NCI-H446 treated with DMSO at 0.1 percent for 48 hours (cell line): ENCODE data around the gene ESR2.
"Not testable (repeated sequence)": the region's sequence is repeated elsewhere in the genome, so short reads cannot be mapped to it uniquely, and the experiment has no call there.

Experiments used
- DNase-seq: peaks from one replicate; lab custom pipeline; 2025; lab: John Stamatoyannopoulos, UW

ESR2 gene

GRCh38 chr14:64220466-64220865 is 73.7 kb downstream of the ESR2 start:
- DNase-seq: no peak

DNA sequence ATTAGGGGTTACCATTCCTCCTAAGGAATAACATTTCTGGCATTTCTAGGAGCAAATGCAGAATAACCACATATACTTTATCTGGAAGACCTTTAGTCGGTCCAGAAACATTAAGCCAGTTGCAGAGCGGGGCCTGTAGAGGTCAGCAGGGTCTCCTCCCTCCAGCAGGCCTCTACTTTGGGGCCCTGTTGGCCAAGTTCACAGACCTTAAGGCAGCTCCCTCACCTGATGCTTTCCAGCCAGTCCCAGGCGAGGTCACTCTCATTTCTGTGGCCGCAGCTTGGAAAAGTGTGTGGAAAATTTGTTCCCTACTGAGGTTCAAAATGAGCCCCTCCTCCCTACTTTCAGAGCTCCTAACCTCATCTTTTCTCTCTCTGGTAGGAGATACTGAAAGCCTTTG is 74.1 kb downstream of the ESR2 start:
- no peak for DNase-seq

DNA sequence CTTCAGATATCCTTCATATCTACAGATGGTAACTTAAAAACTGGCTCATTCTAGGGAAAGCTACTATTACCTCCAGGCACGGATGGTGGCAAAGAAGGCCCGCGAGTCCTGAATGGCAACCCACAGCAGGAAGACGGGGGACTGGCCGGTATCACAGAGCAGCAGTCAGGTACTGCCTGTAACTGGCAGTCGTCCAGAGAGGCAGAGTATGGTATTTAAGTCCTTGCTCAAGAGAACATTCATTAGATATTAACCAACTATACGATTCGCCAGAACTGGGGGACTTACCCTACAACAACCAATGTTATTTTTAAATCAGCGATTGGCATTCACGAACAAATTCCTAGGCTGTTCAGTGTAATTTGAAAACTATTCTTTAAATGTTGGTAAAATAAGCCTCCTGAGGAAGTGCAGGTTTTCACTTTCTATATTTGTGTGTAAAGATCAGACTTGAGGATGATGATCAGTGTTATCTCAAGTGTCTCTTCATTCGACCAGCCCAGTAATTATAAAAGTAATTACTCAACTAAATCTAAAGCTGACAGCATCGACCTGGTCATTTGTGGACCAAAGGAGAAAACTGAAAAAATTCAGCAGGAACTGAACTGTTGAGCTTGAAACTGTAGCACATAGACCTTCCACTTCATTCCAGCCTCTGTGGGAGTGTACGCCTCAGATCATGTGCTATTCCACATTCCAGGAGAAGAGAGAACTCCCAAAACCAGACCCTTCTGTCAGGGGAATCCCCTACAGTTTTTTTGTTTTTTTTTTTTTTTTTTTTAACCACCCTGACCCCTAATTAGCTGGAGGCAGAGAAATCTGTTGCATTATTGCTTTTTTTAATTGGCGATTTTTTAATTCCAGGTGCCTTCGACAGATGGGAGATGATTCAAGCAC is 75.6 kb downstream of the ESR2 start:
- no peak for DNase-seq

DNA sequence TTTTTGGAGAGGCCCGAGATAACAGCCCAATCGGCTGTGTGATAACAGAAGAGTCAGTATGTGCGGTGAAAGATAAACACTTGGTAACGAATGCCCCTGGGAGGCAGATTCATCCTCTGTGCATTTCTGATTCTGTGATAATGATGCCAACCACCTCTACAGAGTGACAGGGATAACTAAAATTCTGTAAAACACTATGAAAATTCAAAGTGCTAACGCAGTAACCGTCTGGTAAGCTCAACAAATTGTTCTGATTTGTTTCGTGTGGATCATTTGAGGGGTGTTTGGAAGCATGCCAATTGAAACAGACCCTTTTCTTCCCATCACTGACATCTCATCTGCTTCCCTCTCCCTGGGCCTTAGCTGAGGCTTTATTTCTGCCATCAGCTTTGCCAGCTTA is 76.3 kb downstream of the ESR2 start:
- no peak for DNase-seq

DNA sequence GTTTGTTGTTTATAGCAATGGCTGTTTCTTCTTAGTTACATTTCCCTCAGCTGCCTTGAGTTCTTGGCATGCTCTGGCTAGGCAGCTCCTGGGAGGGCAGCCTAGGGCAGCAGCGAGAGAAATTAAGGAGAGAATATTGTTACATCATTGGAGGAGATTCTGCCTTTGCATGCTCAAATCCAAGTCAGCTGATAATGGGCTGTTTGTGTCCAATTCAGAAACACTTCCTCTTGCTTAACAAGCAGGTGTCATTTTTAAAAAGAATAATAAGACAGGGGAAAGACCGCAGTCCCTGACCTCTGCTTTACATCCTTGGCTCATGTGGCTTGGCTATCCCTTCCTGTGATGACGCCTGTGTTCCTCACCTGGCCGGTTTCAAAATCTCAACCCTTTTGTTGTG is 76.9 kb downstream of the ESR2 start:
- no peak for DNase-seq

DNA sequence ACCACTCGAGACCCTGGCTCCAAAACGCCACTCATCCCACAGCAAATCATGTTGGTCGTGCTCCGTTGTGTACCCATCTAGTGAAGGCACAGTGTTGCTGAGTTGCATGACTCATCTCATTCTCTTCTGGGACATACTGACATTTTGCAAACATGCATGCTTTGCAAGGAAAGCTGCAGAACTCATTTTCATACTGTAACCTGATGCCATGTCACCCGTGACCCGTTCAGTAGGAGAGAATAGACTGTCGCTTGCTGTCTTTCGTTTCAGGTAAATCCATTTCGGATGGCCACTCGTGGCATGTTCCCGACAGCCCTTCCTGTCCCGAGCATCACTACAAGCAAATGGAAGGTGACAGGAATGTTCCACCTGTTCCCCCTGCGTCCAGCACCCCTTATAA is 78.2 kb downstream of the ESR2 start:
- no peak for DNase-seq

GRCh38 chr14:64215274-64215673 is 78.9 kb downstream of the ESR2 start:
- no peak for DNase-seq

DNA sequence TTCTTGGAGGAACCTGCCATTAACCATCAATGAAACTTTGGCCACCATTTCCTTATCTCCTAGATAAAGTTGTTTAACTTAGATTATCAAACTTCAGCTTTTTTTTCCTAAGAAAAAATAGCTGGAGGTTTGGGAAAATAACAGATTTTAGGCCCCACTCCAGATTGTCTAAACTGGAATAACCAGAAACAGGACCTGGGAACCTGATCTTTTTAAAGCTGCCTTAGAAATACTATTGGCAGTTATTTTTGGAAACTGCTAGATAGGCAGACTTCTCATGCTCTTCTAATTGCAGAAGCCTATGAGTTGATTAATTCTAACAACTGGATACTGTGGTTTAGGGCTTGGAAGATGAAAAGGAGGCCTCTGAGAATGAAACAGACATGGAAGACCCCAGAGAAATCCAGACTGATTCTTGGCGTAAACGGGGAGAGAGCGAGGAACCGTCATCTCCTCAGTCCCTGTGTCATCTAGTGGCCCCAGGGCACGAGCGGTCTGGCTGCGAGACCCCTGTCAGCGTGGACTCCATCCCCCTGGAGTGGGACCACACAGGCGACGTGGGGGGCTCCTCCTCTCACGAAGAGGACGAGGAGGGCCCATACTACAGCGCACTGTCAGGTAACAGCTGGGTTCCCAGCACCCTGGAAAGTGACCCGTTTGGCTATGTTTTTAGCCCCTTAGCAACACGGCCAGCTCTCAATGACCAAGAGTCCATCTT is 80.2 kb downstream of the ESR2 start:
- DNase-seq: no peak

GRCh38 chr14:64213086-64213485 is 81.1 kb downstream of the ESR2 start:
- DNase-seq: no peak

DNA sequence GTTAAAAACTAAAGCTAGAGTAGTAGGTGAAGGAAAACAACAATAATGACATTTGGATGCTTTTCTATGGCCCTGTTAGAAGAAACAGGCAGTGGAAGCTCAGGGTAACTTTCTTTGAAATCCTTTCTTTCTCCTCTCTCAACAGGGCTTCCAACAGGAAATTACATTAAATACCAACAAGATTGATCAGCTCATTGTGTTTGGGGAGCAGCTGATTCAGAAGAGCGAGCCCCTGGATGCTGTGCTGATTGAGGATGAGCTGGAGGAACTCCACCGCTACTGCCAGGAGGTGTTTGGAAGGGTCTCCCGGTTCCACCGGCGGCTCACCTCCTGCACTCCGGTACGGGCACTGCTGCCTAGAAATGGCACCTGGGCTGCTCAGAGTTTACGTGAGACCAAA is 81.5 kb downstream of the ESR2 start:
- DNase-seq: no peak

DNA sequence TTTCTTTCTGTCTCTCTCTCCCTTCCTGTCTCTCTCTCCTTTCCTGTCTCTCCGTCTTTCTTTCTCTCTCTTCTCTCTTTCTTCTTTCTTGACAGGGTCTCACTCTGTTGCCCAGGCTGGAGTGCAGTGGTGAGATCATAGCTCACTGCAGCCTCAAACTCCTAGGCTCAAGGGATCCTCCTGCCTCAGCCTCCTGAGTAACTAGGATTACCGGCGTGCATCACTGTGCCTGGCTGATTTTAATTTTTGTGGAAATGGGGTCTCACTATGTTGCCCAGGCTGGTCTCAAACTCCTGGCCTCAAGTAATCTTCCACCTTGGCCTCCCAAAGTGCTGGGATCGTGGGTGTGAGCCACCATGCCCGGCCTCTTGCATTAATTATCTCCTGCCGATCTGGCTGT is 83.3 kb downstream of the ESR2 start:
- not testable (repeated sequence) for DNase-seq

DNA sequence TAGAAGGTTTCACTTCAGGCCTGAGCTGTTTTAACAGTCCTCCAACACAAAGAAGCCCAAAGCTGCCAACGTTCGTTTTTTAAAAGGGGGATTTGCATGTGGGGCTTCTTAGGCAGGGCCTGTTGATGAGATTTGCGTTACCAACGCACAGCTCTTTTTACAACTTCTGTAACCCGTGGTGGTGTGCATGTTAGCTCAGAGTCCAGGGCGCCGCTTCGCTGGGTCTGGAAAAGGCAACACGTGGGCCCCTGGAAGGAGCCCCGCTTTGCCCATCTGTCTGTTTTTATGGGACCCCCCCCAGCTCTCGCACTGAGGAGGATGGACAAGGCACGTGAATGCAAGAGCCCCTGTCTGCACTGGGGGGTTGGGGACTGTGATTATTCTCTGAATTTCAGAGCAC is 84.0 kb downstream of the ESR2 start:
- DNase-seq: no peak

DNA sequence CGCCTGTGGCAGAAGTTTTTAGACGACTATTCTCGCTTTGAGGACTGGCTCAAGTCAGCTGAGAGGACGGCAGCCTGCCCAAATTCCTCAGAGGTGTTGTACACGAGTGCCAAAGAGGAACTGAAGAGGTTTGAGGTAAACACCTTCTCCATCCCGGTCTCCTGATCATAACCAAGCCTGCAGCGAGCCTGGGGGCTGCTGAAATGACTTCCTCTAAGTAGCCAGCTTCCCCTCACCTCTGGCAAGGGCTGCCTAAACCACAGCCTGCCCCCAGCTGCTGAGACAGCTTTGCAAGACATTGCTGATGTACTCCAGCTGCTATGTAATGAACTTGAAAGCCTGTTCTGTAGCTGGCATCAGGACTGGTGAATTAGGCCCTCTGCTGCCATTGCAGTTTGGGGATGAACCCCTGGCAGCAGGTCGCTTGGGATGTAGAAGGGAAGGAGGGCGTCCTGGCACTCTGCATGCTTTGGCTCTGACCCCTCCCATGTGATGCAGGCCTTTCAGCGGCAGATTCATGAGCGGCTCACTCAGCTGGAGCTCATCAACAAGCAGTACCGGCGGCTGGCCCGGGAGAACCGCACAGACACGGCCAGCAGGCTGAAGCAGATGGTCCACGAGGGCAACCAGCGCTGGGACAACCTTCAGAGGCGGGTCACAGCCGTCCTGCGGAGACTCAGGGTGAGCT is 84.6 kb downstream of the ESR2 start:
- DNase-seq: no peak

DNA sequence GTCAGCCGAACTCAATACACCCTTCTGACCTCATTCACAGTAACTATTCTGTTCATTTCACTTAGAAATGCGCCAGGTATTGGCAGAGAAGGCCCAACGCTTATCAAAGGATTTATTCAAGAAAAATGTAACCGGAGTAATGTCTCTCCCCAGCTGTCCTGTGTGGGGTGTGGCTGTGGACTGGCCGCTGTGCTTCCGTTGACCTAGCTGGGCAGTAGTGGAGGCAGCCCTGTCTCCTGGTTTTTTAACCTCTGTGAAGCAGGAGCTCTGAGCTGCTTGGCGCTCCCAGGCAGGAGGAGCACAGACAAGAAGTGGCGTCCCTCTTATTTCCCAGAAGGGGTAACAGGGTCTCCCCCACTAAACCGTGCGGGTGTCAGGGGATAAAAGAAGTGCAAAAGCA is 85.2 kb downstream of the ESR2 start:
- no peak for DNase-seq

- no peak for DNase-seq
These were observed 85.9 kb downstream of the ESR2 start for GRCh38 chr14:64208261-64208660.

DNA sequence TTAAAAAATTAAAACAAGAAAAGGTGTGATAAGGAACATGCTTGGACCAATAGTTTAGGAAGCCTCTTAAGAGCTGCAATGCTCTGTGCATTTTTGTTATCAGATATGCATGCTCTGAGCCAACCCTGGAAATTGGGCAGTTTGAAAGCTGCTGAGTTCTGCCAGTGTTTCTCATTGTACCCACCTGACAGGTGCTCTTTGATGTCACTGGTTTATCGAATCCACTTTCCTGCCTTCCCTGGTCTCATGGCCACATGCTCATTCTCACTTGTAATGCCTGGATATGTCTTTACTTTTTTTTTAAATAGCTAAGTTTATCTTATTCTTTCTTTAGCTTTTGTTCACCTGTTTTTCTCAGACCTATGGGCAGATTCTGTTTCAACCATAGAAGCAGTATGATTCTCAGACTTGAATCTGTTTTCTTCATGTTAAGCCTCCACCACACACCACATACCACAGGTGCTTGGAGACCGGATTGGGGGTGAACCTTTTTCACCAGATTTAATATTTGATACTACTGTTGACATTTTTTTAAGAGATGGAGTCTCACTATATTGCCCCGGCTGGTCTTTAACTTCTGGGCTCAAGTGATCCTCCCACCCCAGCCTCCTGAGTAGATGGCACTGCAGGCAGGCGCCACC is 90.7 kb downstream of the ESR2 start:
- DNase-seq: no peak

GRCh38 chr14:64202716-64203115 is 91.5 kb downstream of the ESR2 start:
- DNase-seq: no peak

GRCh38 chr14:64201921-64202545 is 92.1 kb downstream of the ESR2 start:
- DNase-seq: no peak

DNA sequence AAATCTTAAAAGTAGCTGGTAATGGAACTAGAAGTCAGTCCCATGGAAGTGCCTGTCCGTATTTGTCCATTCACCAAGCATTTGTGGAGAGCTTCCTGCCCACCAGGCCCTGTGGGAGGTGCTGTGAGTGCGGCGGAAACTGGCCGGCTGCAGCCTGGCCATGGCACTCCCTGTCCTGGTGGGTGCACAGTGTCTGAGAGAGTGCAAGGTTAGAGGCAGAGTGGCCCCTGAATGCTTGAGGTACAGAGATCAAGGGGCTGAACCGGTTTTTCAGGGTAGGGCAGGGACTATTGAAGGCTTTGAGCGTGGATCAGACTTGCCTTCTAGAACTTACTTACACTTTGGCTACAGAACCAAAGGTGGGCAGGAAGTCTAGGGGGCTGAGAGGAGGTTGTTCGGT is 92.9 kb downstream of the ESR2 start:
- no peak for DNase-seq

DNA sequence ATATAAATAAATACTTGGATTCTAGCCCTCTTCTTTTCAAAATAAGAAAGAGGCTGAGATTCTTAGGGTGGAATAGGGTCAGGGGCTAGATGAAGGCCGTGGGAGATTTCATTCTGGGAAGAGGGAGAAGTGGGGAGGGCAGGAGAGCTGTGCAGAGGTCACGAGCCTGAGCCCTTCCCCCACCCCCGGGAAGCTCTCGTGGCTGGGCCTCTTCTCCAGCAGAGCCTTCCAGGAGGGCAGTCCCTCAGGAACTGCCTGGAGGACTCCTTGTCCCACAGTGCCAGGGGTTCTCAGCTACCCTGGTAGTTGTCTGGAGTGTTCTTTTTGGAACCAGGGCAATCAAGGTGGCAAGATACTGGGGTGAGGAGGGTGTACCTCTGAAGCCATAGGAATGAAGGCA is 94.0 kb downstream of the ESR2 start:
- no peak for DNase-seq

- DNase-seq: no peak
These were observed 95.7 kb downstream of the ESR2 start for GRCh38 chr14:64198486-64198885.

DNA sequence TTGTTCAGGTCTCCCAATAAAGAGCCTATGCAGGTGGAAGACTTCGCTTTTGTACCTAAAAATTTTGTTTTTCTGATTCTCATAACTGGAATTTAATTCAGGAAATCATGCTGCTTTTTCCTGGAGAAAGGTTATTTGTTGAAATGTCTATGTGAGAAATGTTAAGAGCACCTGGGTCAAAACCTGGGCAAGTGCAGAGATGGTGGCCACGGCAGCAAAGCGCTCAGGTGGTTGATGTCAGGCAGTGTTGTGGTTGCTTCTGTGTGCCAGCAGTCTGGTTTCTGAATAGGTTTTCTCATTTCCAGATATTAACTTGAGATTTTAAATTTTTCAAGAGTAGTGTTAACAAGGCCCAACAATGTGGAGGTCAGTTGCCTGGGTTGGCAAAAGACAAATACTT is 96.2 kb downstream of the ESR2 start:
- no peak for DNase-seq
